HG03196 (cell line): ENCODE measurements around the gene CREB3.

Experiments
- ATAC-seq: cut with Tn5 transposase; IDR thresholded peaks from one replicate; pipeline ENCODE4 v1.9.1; 2021; ENCODE audit not compliant: unreplicated experiment

The CREB3 gene, protein sequence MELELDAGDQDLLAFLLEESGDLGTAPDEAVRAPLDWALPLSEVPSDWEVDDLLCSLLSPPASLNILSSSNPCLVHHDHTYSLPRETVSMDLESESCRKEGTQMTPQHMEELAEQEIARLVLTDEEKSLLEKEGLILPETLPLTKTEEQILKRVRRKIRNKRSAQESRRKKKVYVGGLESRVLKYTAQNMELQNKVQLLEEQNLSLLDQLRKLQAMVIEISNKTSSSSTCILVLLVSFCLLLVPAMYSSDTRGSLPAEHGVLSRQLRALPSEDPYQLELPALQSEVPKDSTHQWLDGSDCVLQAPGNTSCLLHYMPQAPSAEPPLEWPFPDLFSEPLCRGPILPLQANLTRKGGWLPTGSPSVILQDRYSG

DNA sequence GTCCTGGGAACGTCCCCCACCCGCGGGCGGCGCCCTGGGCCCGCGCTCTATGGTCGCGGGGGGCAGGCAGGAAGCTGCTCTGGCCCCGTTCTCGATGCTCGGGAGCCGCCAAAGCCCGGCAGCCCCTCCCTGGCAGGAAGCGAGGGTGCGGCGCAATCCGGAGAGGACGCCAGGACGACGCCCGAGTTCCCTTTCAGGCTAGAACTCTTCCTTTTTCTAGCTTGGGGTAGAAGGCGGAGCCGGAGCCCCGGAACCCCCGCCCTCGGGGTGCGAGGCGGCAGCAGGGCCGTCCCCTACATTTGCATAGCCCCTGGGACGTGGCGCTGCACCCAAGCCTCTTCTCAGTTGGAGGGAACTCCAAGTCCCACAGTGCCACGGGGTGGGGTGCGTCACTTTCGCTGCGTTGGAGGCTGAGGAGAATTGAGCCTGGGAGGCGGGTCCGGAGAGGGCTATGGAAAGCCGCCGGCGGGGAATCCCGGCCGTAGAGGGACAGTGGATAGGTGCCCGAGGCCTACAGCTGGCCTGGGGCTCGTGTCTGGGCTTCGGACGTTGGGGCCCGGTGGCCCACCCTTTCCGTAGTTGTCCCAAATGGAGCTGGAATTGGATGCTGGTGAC is at the start of gene CREB3, which contains the start of gene TLN1:
Gene CREB3, plus strand, starts transcription at position 482 of the 615 bp plus-strand sequence. Its CDS starts 107 bp downstream, at position 589.
Gene TLN1, minus strand, starts transcription at position 11 of the 615 bp plus-strand sequence. CDS start 6,501 bp downstream, outside the sequence.
- peak; percentile 73 for ATAC-seq

DNA sequence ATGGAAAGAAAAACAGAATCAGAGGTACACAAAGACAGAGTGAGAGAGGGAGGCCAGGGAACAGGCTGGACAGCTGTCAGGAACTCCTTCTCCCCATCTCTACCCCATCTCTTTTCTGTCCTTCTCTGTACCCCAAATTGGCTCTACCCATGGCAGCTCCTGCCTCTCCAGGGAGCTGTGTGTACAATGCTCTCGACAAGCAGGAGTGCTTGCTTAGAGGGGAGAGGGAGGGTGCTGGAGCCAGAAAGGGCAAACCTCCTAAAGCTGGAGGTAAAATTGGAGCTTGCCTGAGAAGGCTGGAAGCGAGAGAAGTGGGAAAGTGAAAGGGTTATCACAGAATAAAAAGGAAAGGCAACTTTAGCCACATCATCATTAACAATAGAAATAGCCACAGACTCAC is 49.1 kb upstream of the CREB3 start:
- ATAC-seq, result no peak

DNA sequence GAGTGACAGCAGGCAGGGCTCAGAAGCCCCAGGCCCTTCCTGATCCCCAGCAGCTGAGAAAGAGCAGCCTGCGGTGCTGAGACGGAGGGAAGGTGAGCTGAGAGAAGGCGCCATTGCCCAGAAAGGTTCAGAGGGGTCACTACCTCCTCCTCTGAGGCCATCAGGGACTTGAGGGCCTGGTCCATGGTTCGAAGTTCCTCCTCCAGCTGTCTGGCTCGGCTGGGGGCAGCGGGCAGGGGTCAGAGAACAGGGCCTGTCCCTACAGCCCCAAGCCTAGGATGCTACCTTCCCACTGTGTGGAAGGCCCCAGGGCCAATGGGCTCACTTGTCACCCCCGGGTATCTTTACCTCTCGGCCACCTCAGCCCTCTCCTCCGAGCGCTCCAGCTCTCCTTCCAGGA is 47.5 kb upstream of the CREB3 start:
- ATAC-seq, result no peak

DNA sequence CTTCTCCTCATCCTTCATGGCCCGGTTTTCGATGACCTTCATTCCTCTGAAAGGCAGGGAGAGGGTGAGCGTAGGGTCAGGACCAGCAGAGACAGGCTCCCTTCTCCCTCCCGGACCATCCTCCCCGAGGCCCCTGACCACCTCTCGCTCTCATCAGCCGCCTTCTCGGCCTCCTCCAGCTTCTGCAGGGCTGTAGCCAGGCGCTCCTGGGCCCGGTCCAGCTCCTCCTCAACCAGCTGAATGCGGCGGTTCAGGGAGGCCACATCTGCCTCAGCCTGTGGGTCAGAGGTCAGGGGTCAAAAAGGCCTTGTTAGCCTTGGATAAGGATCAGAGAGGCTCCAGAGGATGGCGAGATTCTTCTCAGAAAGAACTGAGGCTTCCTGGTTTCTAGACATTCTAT is 47.0 kb upstream of the CREB3 start:
- no peak for ATAC-seq

DNA sequence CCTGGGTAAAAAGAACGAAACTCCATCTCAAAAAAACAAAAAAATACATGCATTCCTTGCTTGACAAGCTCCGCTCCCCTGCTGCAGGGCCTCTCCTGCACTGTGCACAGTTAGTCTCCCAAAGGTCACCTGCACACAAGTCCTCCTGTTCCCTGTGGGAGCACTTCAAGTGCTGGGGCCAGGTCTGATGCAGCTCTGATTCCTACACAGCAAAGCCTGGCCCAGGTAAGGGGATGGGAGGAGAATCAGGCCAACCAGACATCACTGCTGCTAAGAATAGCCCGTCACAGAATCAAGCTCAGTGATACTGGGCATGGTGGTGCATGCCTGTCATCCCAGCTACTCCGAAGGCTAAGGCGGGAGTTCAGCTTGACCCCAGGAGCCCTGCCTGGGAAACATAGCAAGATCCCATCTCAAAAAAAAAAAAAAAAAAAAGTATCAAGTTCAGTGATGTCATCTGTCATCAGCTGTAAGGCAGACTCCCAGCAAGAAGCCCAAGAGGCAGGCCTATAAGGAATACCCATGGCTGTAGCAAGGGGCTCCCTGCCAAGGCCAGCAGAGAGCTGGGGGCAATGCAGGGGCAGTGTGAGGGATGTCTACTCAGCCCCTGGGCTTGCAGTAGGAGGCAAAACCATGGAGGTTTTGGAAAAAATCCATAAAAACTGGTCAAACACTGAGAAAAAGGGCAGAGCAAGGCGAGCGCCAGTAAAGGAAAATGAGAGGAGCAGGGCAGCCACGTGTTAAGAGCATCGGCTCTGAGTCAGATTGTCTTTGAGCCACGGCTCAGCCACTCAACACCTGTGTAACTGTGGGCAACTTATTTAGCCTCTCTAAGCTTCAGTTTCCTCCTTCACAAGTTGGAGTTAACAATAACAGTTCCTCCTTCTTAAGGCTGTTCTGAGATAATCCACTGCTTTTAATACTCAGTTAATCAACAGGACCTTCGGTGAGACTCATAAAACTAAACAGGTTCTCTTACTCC is 46.0 kb upstream of the CREB3 start:
- no peak for ATAC-seq

DNA sequence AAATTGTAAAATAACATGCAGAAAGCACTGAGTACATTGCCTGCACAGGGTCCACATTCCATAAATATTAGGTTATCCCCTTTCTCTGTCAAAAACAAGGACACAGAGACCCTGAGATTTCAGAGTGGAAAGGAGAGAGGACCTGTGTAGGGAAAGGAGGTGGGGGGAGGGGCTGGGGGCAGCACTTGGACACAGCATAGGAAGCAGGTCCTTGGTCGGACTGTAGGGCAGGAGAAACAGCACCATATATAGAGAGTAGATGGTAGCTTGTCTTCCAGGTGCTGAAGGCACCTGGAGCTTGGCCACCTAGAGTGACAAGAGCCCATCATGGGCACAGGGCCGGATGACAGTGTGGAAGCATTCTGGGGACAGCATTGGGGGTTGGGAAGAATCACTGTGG is 45.2 kb upstream of the CREB3 start:
- ATAC-seq, result no peak

DNA sequence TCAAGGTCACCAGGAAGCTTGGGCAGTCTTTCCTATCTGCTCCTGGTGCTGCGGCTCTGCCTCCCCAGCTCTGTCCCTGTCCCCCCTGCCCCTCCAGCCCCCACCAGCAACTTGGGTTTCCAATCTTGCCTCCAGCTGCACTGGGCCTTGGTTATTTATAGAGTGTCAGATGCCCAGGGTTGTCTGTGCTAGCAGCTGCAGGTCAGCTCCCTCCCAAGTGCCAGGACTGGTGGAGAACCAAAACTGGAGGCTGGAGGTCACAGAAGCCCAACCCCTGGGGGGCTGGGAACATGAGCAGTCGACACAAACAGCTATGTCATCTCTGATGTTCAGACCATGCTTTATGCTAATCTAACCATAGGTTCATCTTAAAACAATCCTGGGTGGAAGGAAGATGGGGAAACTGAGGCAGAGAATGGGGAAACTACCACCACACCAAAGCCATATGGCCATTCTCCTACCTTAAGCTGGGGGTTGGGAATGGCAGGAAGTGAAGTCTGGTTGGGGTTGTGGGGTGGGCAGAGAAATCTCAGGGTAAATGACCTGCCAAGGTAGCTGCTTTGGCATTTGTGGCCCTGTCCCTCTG is 44.4 kb upstream of the CREB3 start:
- no peak for ATAC-seq

DNA sequence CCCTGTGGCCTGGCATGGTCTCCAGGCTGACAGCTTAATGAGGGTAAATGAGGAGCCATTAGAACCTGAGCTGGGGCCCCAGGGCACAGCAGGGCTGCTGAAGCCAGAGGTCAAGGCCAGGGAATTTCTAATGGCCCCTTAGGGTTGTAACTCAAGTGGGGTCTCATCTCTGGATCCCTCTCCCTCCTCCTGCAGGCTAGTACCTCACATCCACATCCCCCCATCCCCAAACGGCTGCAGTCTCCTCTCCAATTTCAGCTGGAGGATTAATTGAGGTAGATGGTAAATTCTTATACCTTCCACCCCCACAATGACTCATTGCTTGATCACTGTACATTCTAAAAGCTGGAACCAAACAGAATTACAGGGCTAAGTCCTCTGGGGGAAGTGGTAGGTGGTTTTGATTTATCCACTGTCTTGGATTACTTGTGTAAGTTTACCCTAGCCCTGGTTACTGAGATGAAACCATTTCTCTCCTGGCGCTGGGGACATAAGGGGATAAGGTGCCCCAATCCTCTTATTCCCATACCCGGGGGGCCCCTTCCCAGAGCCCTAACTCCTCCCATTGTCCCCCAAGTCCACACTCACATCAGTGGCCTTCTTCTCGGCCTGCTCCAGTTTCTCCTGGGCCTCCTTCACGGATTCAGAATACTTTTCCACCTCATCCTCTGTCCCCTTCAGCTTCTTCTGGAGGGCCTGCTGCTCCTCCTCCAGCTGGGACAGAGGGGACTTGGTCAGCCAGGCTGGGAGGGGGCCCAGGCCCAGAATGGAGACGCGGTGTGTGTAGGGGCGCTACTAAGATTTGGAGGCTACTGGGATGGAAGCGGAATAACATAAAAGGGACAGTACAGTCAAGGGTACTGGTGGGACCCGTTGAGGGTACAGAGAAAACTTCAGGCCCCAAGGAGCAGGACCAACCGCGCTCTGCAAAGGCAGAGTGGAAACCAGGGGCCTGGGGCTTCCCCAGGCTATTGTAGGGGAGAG is 43.6 kb upstream of the CREB3 start:
- no peak for ATAC-seq

DNA sequence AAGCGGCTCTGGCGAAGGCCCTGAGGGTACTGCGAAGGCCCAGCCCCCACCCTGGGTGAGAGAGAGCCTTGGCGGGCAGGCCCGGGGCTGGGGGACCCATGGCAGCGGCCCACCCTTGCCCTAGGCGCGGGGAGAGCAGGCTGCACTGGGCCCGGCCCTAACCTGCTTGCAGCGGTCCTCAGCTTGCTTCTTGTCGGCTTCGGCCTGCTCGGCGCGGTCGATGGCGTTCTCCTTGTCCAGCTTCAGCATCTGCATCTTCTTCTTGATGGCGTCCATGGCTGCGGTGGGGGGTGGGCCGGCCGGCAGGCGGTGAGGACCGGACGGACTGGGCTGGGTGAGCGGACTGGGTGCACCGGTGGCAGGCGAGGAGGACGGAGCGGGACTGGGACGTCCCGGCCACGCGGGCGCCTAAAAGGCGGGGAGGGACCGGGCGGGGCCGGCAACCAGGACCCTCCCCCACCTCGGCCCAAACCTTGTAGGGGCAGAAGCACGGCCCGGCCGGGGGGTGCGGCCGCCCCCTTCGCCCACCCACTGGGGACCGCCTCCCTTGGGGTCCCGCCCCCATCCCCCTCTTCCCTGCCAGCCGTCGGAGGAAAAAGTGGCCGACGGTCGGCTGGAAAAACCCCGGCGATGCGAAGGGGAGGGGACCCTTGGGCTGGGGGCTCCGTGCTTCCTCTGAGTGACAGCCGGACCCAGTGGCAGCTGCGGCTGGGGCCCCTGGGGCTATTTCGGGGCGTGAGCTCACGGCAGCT is 42.7 kb upstream of the CREB3 start, which contains the start of gene TPM2:
Gene TPM2, minus strand, starts transcription at position 384 of the 752 bp plus-strand sequence. Its CDS starts 108 bp downstream, at position 276.
- ATAC-seq, result no peak

DNA sequence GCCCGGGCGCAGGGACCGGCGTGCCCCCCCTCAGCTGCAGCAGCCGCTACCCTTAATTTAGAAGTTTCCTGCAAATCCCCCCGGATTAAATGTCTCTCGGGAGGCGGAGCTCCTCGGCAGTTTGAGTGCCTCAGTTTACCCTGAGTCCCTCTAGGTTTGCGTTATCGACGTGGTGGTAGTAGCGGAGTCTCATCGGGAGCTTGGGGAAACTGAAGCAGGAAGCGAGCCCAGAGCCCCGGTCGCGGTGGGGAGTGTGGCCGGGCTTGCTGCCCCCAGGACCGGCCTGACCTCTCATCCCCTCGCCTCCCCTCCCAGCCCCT is 42.2 kb upstream of the CREB3 start:
- ATAC-seq, result no peak

DNA sequence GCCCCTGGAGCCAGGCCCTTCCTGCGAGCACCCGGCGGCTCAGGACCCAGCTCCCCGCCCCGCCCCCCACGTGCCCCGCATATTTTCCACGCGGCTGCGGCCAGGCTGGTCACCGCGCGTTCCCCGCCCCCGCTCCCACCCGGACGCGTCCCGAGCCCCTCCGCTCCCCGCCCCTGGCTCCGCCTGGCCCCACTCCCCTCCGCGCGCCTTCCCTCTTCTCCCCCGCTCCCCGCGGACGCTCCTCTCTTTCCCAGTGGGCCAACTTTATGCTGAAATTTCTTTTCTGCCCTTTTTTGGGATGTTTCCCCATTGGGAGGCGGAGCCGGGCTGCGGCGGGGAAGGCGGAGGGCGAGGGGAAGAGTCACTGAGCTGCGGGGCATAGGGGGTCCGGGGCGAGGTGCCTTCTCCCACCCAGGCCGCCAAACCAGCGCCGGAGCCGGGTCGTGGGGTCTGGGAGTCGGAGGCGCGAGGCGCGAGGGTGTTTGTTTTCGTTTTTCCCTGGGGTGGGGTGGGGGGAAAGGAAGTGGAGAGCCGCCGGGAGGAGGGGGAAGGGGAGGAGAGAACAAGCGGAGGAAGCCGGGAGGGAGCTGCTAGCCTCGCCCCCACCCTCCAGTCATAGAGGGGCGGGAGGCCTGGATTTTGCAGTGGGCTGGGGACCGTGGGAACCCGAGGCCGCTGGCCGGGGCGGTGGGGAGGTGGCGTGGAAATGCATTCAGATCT is 41.7 kb upstream of the CREB3 start:
- ATAC-seq, result no peak

DNA sequence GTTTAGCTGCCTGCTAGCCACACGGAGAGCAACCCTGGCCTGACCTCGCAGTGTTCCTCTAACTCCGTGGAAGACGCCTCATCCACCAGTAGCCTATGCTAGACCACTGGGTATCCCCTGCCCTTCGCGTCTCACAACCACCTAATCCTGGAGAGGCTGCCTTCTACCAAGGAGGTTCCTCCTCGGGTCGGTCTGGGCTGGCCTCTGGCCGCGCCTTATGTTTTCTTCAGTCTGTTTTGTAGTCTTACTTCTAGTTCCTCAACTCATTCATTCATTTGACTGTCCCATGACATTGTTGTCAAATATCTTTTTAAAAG is 41.2 kb upstream of the CREB3 start:
- ATAC-seq, result no peak

DNA sequence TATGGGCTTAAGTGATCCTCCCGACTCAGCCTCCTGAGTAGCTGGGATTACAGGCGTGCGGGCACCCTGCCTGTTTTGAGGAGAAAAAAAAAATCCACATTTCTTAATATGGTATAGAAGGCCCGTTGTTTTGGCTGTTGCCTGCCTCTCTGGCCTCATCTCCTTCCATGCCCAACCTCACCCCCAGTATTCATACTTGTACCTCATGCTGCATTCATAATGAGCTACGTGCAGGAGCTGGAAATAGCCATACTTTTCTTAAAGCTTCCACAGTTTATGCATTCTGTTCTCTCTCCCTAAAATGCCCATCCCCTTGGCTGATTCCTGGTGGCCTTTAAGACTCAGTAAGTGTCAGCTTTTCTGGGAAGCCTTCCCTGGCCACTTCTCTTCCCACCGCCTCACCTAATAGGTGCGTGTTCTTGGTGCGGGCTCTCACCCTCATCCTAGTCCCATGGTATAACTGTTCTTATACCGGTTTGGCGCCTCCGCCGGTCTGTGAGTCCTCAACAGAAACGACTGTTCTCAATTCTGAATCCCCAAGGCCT is 40.6 kb upstream of the CREB3 start:
- no peak for ATAC-seq

DNA sequence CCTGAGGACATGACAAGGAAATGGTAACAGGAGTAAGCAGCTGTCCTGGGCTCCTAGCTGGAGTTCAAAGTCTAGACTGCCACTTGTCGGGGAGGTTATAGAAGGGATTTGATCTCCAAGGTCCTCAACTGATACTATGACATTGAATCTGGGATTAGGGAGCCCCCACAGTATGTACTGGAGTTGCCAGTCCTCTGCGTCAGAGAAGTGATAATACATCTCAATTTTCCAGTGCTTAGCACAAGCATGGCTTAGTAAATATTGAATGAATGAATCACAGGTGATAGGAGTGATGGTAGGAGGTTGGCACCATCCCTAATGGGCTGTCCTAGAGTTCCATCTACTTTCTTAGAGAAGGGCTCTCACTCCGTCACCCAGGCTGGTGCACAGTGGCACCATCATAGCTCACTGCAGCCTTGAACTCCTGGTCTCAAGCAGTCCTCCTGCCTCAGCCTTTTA is 36.5 kb upstream of the CREB3 start:
- ATAC-seq, result no peak

DNA sequence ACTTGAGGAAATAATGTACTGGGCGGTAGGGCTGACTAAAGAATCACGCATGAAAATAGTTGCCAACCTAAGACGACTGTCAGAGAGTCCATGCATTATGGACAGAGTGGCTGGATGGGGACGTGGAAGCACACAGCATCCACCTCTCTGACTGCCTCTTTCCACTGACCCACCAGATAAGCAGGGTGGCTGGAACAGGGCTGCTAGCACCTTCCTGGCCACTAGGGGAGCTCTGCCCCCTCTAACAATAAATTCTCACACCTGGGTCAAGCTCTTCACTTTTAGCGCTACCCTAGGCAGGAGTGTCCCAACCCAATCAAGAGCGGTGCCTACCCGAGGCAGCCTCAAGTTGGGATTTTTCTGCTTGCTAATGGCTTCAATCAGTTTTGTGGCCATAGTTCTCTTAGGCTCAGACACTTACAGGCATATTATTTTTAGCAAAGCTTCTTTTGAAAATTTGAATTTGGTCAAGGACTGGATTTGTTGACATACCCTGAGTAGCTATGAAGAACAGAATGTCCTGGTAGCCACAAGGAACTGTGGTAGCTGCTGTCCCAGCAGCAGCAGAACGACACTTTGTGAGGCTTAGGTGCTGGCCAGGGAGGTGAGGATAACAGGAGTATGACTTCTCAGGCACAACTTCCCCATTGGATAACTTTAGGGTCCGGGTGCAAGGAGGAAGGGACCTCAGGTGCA is 35.8 kb upstream of the CREB3 start:
- peak; percentile 64 for ATAC-seq

DNA sequence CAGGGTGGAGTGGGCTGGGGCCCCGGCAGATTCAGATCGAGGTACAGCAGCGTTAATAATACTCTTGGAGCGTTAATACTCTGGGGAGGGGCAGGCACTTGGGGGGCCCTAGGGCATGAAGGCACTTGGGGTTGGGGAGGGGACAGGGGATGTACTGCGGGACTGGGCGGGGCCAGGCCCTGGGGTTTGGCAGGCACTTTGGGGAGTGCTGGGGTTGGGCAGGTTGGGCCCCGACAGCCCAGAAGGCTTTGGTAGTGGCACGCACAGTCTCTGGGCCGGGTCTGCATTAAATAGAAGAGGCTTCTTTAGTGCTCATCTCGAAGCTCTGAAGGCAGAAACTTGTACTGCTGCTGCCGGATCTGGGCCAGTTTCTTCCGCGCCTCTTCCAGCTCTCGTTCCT is 35.0 kb upstream of the CREB3 start:
- no peak for ATAC-seq

DNA sequence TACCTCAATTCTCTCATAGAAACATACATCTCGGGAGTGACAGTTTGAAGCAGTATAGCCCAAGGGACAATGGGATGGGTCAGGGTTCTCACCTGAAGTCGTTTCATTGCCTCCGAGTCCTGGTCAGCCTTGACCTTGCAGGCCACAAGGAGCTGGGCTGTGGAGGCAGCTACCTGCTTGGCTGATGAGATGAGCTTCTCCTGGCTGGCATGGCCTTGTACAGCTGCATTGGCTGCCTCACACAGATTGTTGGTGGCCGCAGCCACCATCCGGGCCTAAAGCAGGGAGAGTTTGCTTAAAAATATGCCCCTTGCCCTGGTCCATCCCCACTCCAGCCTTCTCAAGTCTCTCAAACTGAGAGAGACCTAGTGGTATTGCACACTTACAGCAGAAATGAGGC is 34.2 kb upstream of the CREB3 start:
- no peak for ATAC-seq

DNA sequence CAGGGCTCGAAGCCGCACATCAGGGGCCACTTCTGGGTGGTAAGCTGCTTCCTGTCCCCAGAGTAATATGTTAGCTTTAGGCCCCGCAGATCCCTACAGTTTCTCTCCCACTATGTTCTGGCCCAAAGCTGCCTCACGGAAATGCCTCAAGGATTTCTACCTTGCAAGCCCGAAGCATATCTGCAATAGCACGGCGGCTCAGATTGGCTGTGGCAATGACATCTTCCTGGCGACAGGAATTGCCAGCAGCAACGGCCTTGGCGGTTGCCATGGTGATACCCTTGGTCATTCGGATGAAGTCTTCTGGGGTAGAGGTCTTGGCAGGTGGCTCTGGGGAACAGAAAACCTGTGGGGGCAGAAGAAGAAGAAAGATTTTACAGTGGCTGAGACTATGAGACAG is 32.4 kb upstream of the CREB3 start:
- ATAC-seq, result no peak
